Testis (tissue), 3 donors: ENCODE results near the gene ABCD1. TPM values are rescaled to one million over a fixed set of nuclear protein-coding genes. Genes with fewer than 3 reads are reported as not detected.

ENCODE experiments used
- DNase-seq: peaks from one replicate; pipeline ENCODE4 v3.0.0-alpha.2; 2019
- H3K27ac ChIP-seq, 2 donors: fragments of 200-600 bp; sonication (generic); one replicate each; pipeline ENCODE4 v1.5.1; 2019
- H3K27me3 ChIP-seq: fragments of 200-600 bp; sonication (generic); one replicate; pipeline ENCODE4 v1.5.1; 2019
- H3K36me3 ChIP-seq: fragments of 200-600 bp; sonication (generic); one replicate; pipeline ENCODE4 v1.5.1; 2017; ENCODE audit warnings: low read depth; ENCODE audit errors: missing control alignments
- H3K4me1 ChIP-seq: fragments of 200-600 bp; sonication (generic); one replicate; pipeline ENCODE4 v1.5.1; 2019
- H3K4me3 ChIP-seq, 2 donors: fragments of 200-600 bp; sonication (generic); one replicate each; pipeline ENCODE4 v1.5.1; 2017 to 2019
- H3K9me3 ChIP-seq: fragments of 200-600 bp; sonication (generic); one replicate; pipeline ENCODE4 v1.5.1; 2017
- CTCF ChIP-seq, 3 experiments: fragments of 450-650 bp in 2 of 3; fragments of 200-600 bp in 1 of 3; sonication (generic) in 1 of 3; IDR thresholded peaks; one replicate each; pipeline ENCODE4 v1.5.1; 2016 to 2019; ENCODE audit warnings: antibody characterized with exemption in 3 of 3, mild to moderate bottlenecking in 2 of 3, moderate library complexity in 1 of 3
- POLR2A ChIP-seq: fragments of 450-650 bp; IDR thresholded peaks from one replicate; pipeline ENCODE4 v1.6.1; 2017; ENCODE audit warnings: antibody characterized with exemption, mild to moderate bottlenecking, moderate library complexity
- WGBS, 2 donors: methylation state at CpG; one replicate each; pipeline ENCODE4 v1.1.5; 2018; 5-methylcytosine and 5-hydroxymethylcytosine counted together
- intact Hi-C: fragments of 100-400 bp; cut with DNase I; formaldehyde crosslinking; loops from one replicate; pipeline ENCODE4 v1.15.1; 2023; ENCODE audit warnings: low total_unique reads
- polyA plus RNA-seq: library from polyadenylated mRNA; stranded (reverse); fragments of 350-450 nt; fragmentation: Illumina TruSeq; extraction: RNeasy Lipid Tissue Mini Kit (QIAGEN cat#74804); gene quantifications from one replicate; pipeline ENCODE4 v1.2.3, GENCODE V29; 2014; ENCODE audit warnings: low read depth, low replicate concordance; ENCODE audit not compliant: insufficient read depth
- total RNA-seq, 2 donors: library from RNA; depleted of rRNA; stranded (reverse); fragments of >200 nt; gene quantifications; one replicate each; pipeline ENCODE4 v1.2.3, GENCODE V29; 2016

The ABCD1 gene
- total and polyA plus RNA-seq, 3 donors from 2014 or later: 34.3 to 112 (median 84.4) TPM

GRCh38 chrX:153725039-153725831, 579 bp downstream of the ABCD1 start:
- Histone ChIP-seq H3K9me3 (no peaks in the 10 kb centered on the region), H3K36me3 (no peaks in the 10 kb centered on the region), H3K27me3 (no peaks in the 10 kb centered on the region), H3K4me3 (peak overlapping the region; percentile 61 to 79), H3K4me1 (no peaks in the 10 kb centered on the region), H3K27ac (peak overlapping the region; percentile 72 to 82)
- no peak for DNase-seq
- TF ChIP-seq POLR2A: no peak
- no peak for TF ChIP-seq CTCF (IDR thresholded peaks at IDR 0.05)
- intact Hi-C loops: loop anchor here (10.0 kb wide), 1 partner anchor 70 kb away; the partner anchor contains the start of genes IDH3G and SSR4
- WGBS, 2 donors: 62% methylated on average over 13 of the region's 55 CpGs; no CpG with 5 or more reads in 1 of the 2 donors

- Histone ChIP-seq H3K36me3 (no peaks in the 10 kb centered on the region), H3K4me1 (no peaks in the 10 kb centered on the region), H3K9me3 (no peaks in the 10 kb centered on the region), H3K4me3 (peak overlapping the region in 1 of 2 donors; percentile 79), H3K27me3 (no peaks in the 10 kb centered on the region), H3K27ac (peak overlapping the region; percentile 72 to 82)
- 55 to 60% methylated on average over 4 to 20 of the region's 35 CpGs for WGBS, 2 donors
- intact Hi-C loops: loop anchor here (10.0 kb wide), 1 partner anchor 69 kb away; the partner anchor contains the start of genes IDH3G and SSR4
- no peak for TF ChIP-seq CTCF (IDR thresholded peaks at IDR 0.05)
- TF ChIP-seq POLR2A: no peak
- DNase-seq: no peak
Observed at GRCh38 chrX:153725832-153726285, 1.2 kb downstream of the ABCD1 start.

GRCh38 chrX:153726286-153727122, 1.8 kb downstream of the ABCD1 start:
- Histone ChIP-seq H3K4me3 (peak overlapping the region in 1 of 2 donors; percentile 79), H3K27ac (peak overlapping the region; percentile 72 to 82), H3K4me1 (no peaks in the 10 kb centered on the region), H3K9me3 (no peaks in the 10 kb centered on the region), H3K36me3 (no peaks in the 10 kb centered on the region), H3K27me3 (no peaks in the 10 kb centered on the region)
- TF ChIP-seq POLR2A: no peak
- TF ChIP-seq CTCF (IDR thresholded peaks at IDR 0.05): no peak
- WGBS, 2 donors: 29 to 47% methylated on average over 3 to 21 of the region's 35 CpGs
- DNase-seq: peak; percentile 62
- intact Hi-C loops: loop anchor here (10.0 kb wide), 1 partner anchor 68 kb away; the partner anchor contains the start of genes IDH3G and SSR4

- intact Hi-C loops: loop anchor here (10.0 kb wide), 1 partner anchor 67 kb away; the partner anchor contains the start of genes IDH3G and SSR4
- no peaks in the 10 kb centered on the region for H3K9me3 ChIP-seq
- no peak for TF ChIP-seq POLR2A
- 29 to 82% methylated on average over 10 to 19 of the region's 23 CpGs for WGBS, 2 donors
- DNase-seq: peak; percentile 67
- peak overlapping the region; percentile 18 to 82 for H3K27ac ChIP-seq
- no peaks in the 10 kb centered on the region for H3K4me1 ChIP-seq
- H3K36me3 ChIP-seq: no peaks in the 10 kb centered on the region
- H3K27me3 ChIP-seq: no peaks in the 10 kb centered on the region
- H3K4me3 ChIP-seq: peak overlapping the region in 1 of 2 donors; percentile 79
Observed at GRCh38 chrX:153727123-153727931, 2.7 kb downstream of the ABCD1 start.
